D721Med (cell line): ENCODE data around the gene SCN4A.
"Not testable (repeated sequence)": the region's sequence is repeated elsewhere in the genome, so short reads cannot be mapped to it uniquely, and the experiment has no call there.

Experiments
- DNase-seq: peaks from one replicate; pipeline ENCODE4 v3.0.0; 2011; ENCODE audit warnings: low spot score; ENCODE audit not compliant: insufficient read length
- FAIRE-seq: peaks from 2 replicates; lab custom pipeline; 2011; peaks lifted over from hg19 to GRCh38; lab: Jason Lieb, UNC
- TF ChIP-seq, protein P1 (sequence below): IDR thresholded peaks from 2 replicates; pipeline ENCODE4 v1.5.1; 2012; ENCODE audit warnings: mild to moderate bottlenecking, control low read depth; ENCODE audit not compliant: insufficient read depth; ENCODE audit errors: missing control alignments

SCN4A gene

DNA sequence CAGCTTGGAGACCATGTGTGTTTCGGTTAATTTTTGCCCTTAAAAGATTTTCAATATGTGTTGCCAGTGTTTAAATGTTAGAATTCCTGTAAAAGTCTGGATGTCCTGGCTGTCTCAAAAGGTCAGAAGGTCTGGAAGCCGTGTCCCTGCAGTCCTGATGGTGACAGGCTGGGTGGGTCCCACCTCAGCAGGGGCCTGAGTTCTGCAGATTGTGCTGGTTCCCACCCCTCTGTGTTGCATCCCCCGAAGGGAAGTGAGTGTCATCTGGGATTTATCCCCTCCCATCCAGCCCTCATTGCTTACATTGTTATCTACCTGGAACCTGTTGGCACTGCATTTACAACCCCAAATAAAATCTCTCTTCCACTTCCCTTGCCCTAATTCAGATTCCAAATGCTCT, 78.7 kb downstream of the SCN4A start:
- DNase-seq, FAIRE-seq: not testable (repeated sequence)

DNA sequence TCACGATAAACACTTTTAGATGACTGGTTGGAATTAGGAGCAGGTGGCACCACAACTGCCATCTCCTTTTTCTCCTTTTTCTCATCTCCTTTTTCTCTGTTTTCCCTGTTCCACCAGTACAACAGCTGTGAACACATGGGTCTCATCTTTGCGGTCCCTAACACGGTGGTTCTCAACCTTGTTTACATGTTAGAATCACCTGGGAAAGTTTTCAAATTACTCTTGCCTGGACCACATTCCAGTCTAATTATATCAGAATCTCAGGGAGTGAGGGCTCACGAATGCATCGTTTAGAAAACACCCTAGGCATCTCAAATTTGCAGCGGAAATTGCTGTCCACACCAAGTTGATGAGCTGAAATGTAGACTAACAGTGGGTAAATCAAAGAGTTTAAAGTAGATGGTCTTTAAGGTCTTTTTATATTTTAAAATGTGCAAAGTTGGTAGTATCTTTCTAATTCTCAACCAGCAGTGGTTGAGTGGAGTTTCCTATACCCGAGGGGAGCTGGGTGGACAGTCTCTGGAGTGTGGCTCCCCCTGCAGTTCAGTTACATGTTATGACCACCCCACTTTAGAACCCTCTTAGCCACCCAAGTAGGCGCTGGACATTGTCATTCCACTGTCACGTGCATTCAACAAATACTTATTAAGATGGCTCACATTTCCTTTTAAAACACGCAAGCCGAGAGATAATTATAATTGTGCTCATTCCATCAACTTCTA, 80.2 kb downstream of the SCN4A start:
- DNase-seq, FAIRE-seq: not testable (repeated sequence)

DNA sequence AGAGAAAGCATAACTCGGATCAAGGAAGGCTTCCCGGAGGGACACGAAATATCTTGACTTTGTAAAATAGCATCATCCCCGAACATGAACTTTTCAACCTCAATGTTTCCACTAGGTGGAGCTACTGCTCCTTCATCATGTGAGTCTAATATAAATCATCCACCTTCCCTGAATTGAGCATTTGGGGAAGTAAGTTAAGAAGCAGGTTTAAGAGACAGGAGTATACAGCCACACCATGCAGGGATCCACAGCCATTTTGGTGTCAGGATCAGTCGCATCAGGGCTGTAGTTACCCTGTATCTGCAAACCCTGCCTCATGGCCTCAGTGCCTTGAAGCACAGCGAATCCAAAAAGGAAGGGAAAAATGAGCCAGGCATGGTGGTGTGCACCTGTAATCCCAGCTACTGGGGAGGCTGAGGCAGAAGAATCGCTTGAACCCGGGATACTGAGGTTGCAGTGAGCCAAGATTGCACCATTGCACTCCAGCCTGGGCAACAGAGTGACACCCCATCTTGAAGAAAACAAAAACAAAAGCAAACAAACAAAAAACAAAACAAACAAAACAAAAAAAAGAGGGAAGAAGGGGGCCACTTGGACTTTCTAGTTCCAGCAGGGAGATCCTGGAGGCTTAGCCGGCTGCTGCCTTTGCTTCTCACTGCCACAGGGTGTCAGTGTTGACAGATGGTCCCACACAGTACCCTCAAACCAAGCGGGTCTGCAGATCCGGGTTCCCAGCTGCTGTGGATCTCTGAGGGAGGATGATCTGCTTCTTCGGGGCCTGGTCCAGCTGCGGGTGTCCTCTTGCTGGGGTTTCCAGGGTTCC, 83.5 kb downstream of the SCN4A start:
- TF ChIP-seq, protein P1, sequence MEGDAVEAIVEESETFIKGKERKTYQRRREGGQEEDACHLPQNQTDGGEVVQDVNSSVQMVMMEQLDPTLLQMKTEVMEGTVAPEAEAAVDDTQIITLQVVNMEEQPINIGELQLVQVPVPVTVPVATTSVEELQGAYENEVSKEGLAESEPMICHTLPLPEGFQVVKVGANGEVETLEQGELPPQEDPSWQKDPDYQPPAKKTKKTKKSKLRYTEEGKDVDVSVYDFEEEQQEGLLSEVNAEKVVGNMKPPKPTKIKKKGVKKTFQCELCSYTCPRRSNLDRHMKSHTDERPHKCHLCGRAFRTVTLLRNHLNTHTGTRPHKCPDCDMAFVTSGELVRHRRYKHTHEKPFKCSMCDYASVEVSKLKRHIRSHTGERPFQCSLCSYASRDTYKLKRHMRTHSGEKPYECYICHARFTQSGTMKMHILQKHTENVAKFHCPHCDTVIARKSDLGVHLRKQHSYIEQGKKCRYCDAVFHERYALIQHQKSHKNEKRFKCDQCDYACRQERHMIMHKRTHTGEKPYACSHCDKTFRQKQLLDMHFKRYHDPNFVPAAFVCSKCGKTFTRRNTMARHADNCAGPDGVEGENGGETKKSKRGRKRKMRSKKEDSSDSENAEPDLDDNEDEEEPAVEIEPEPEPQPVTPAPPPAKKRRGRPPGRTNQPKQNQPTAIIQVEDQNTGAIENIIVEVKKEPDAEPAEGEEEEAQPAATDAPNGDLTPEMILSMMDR, result peak; percentile 72
- not testable (repeated sequence) for FAIRE-seq, DNase-seq
